ENCODE results near the gene ILK. TPM values are rescaled to one million over a fixed set of nuclear protein-coding genes. Genes with fewer than 3 reads are reported as not detected.

The ILK gene
- total and polyA plus RNA-seq, 2 of the 13 experiments (the other 11 are each of a cell fraction or from before 2014, with no cell fraction given) = 70.3 to 108 TPM

DNA sequence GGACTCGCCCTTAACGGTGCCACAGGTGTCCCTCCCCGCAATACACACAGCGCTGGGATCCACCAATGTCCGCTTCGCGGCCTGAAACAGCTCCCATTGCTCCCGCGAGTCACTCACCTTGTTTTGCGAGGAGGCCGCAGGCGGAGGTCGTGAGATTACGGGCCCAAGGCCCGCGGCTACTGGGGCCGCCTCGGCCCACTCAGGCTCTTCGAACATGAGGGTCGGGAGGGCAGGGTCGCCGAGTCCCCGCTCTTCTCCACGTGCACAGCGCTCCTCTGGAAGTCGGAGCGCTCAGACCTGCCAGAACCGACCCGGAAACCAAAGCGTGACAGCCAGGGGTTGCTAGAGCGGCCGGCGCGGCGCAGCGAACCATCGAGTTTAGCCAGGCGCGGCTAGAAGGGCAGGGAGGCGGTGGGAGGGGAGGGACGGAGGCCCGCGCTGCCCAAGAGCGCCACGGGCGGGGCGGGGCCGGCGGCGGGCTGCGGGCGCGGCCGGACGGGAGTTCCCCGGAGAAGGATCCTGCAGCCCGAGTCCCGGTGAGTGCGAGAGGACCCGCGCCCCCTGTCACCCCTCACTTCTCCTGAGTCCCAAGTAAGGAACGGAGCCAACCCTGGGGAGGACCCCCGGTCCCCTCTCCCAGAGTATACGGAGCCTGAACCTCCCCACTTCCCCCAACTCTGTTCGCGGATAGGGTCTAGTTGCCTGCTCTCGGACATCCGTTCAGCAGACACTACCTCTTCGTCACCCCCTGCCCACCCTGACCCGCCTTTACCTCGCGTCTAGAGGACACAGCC is at the start of gene ILK, which contains the start of gene RRP8 (continued):
- TF ChIP-seq, protein P1, sequence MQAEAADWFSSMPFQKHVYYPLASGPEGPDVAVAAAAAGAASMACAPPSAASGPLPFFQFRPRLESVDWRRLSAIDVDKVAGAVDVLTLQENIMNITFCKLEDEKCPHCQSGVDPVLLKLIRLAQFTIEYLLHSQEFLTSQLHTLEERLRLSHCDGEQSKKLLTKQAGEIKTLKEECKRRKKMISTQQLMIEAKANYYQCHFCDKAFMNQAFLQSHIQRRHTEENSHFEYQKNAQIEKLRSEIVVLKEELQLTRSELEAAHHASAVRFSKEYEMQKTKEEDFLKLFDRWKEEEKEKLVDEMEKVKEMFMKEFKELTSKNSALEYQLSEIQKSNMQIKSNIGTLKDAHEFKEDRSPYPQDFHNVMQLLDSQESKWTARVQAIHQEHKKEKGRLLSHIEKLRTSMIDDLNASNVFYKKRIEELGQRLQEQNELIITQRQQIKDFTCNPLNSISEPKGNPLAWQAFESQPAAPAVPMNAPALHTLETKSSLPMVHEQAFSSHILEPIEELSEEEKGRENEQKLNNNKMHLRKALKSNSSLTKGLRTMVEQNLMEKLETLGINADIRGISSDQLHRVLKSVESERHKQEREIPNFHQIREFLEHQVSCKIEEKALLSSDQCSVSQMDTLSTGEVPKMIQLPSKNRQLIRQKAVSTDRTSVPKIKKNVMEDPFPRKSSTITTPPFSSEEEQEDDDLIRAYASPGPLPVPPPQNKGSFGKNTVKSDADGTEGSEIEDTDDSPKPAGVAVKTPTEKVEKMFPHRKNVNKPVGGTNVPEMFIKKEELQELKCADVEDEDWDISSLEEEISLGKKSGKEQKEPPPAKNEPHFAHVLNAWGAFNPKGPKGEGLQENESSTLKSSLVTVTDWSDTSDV (CRISPR knock-in tag; IDR thresholded peaks at IDR 0.05) = no peak
- TF ChIP-seq MYC (CRISPR knock-in tag; IDR thresholded peaks at IDR 0.05; ENCODE audit: borderline replicate concordance) (peak; percentile 95), FOXO1 (CRISPR knock-in tag; IDR thresholded peaks at IDR 0.05) (peak; percentile 70), SIX1 (CRISPR knock-in tag; IDR thresholded peaks at IDR 0.05; ENCODE audit: borderline replicate concordance) (0 out of 2 replicates have a peak, but pooled peaks have one; percentile 13), ZNF879 (CRISPR knock-in tag; IDR thresholded peaks at IDR 0.05) (no peak), DNMT1 (CRISPR knock-in tag; IDR thresholded peaks at IDR 0.05) (peak; percentile 74; the same call in 1 of the 2 replicates), ZNF235 (CRISPR knock-in tag; IDR thresholded peaks at IDR 0.05; ENCODE audit: borderline replicate concordance) (no peak), SYNCRIP (IDR thresholded peaks at IDR 0.05; ENCODE audit: insufficient read depth, low read depth, low read length) (no peak), IKZF4 (CRISPR knock-in tag; IDR thresholded peaks at IDR 0.05; ENCODE audit: borderline replicate concordance, low read depth, not compliant biosample characterization) (peak; percentile 24)
- TF ChIP-seq, protein P2, sequence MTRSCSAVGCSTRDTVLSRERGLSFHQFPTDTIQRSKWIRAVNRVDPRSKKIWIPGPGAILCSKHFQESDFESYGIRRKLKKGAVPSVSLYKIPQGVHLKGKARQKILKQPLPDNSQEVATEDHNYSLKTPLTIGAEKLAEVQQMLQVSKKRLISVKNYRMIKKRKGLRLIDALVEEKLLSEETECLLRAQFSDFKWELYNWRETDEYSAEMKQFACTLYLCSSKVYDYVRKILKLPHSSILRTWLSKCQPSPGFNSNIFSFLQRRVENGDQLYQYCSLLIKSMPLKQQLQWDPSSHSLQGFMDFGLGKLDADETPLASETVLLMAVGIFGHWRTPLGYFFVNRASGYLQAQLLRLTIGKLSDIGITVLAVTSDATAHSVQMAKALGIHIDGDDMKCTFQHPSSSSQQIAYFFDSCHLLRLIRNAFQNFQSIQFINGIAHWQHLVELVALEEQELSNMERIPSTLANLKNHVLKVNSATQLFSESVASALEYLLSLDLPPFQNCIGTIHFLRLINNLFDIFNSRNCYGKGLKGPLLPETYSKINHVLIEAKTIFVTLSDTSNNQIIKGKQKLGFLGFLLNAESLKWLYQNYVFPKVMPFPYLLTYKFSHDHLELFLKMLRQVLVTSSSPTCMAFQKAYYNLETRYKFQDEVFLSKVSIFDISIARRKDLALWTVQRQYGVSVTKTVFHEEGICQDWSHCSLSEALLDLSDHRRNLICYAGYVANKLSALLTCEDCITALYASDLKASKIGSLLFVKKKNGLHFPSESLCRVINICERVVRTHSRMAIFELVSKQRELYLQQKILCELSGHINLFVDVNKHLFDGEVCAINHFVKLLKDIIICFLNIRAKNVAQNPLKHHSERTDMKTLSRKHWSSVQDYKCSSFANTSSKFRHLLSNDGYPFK (CRISPR knock-in tag; IDR thresholded peaks at IDR 0.05; ENCODE audit: borderline replicate concordance) = peak; percentile 26; the same call in 1 of the 2 replicates
- TF ChIP-seq, protein P3, sequence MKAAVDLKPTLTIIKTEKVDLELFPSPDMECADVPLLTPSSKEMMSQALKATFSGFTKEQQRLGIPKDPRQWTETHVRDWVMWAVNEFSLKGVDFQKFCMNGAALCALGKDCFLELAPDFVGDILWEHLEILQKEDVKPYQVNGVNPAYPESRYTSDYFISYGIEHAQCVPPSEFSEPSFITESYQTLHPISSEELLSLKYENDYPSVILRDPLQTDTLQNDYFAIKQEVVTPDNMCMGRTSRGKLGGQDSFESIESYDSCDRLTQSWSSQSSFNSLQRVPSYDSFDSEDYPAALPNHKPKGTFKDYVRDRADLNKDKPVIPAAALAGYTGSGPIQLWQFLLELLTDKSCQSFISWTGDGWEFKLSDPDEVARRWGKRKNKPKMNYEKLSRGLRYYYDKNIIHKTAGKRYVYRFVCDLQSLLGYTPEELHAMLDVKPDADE (CRISPR knock-in tag; IDR thresholded peaks at IDR 0.05) = no peak
- TF ChIP-seq, protein P4, sequence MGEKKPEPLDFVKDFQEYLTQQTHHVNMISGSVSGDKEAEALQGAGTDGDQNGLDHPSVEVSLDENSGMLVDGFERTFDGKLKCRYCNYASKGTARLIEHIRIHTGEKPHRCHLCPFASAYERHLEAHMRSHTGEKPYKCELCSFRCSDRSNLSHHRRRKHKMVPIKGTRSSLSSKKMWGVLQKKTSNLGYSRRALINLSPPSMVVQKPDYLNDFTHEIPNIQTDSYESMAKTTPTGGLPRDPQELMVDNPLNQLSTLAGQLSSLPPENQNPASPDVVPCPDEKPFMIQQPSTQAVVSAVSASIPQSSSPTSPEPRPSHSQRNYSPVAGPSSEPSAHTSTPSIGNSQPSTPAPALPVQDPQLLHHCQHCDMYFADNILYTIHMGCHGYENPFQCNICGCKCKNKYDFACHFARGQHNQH (CRISPR knock-in tag; IDR thresholded peaks at IDR 0.05) = peak; percentile 100
- TF ChIP-seq, protein P5, sequence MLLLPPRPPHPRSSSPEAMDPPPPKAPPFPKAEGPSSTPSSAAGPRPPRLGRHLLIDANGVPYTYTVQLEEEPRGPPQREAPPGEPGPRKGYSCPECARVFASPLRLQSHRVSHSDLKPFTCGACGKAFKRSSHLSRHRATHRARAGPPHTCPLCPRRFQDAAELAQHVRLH (CRISPR knock-in tag; IDR thresholded peaks at IDR 0.05; ENCODE audit: borderline replicate concordance, low read depth) = peak; percentile 83; the same call in 1 of the 2 replicates
- TF ChIP-seq, protein P6, sequence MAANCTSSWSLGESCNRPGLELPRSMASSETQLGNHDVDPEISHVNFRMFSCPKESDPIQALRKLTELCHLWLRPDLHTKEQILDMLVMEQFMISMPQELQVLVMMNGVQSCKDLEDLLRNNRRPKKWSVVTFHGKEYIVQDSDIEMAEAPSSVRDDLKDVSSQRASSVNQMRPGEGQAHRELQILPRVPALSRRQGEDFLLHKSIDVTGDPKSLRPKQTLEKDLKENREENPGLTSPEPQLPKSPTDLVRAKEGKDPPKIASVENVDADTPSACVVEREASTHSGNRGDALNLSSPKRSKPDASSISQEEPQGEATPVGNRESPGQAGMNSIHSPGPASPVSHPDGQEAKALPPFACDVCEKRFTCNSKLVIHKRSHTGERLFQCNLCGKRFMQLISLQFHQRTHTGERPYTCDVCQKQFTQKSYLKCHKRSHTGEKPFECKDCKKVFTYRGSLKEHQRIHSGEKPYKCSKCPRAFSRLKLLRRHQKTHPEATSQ (CRISPR knock-in tag; IDR thresholded peaks at IDR 0.05; ENCODE audit: borderline replicate concordance) = peak; percentile 29; the same call in 1 of the 2 replicates
- TF ChIP-seq, protein P7, sequence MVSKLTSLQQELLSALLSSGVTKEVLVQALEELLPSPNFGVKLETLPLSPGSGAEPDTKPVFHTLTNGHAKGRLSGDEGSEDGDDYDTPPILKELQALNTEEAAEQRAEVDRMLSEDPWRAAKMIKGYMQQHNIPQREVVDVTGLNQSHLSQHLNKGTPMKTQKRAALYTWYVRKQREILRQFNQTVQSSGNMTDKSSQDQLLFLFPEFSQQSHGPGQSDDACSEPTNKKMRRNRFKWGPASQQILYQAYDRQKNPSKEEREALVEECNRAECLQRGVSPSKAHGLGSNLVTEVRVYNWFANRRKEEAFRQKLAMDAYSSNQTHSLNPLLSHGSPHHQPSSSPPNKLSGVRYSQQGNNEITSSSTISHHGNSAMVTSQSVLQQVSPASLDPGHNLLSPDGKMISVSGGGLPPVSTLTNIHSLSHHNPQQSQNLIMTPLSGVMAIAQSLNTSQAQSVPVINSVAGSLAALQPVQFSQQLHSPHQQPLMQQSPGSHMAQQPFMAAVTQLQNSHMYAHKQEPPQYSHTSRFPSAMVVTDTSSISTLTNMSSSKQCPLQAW (CRISPR knock-in tag; IDR thresholded peaks at IDR 0.05) = peak; percentile 94
